GM21367 (cell line): ENCODE data around the gene LDAH.
"Not testable (repeated sequence)": the region's sequence is repeated elsewhere in the genome, so short reads cannot be mapped to it uniquely, and the experiment has no call there.

ENCODE experiments used
- ATAC-seq: cut with Tn5 transposase; IDR thresholded peaks from one replicate; pipeline ENCODE4 v1.9.1; 2021; ENCODE audit not compliant: unreplicated experiment

The LDAH gene

GRCh38 chr2:20724500-20725053 is 98.3 kb downstream of the LDAH start:
- ATAC-seq: no peak

GRCh38 chr2:20723543-20723942 is 99.4 kb downstream of the LDAH start:
- no peak for ATAC-seq

GRCh38 chr2:20722592-20723240 is 100.2 kb downstream of the LDAH start:
- no peak for ATAC-seq

GRCh38 chr2:20717641-20718040 is 105.3 kb downstream of the LDAH start:
- ATAC-seq: no peak

GRCh38 chr2:20716164-20716563 is 106.7 kb downstream of the LDAH start:
- ATAC-seq: not testable (repeated sequence)

GRCh38 chr2:20714412-20714811 is 108.5 kb downstream of the LDAH start:
- ATAC-seq: not testable (repeated sequence)

- not testable (repeated sequence) for ATAC-seq
Measured at GRCh38 chr2:20713585-20713984, 109.3 kb downstream of the LDAH start.

- not testable (repeated sequence) for ATAC-seq
Measured at GRCh38 chr2:20711641-20712040, 111.3 kb downstream of the LDAH start.

- no peak for ATAC-seq
Measured at GRCh38 chr2:20707601-20708000, 115.3 kb downstream of the LDAH start.

GRCh38 chr2:20706786-20707185 is 116.1 kb downstream of the LDAH start:
- ATAC-seq: no peak

- ATAC-seq: no peak
Measured at GRCh38 chr2:20706217-20706616, 116.7 kb downstream of the LDAH start.

- ATAC-seq: no peak
Measured at GRCh38 chr2:20704886-20705285, 118.0 kb downstream of the LDAH start.

GRCh38 chr2:20702563-20702962 is 120.3 kb downstream of the LDAH start:
- no peak for ATAC-seq

GRCh38 chr2:20698916-20699613 is 123.8 kb downstream of the LDAH start:
- ATAC-seq: peak; percentile 42

GRCh38 chr2:20697322-20697934 is 125.5 kb downstream of the LDAH start:
- ATAC-seq: no peak

- no peak for ATAC-seq
Measured at GRCh38 chr2:20696366-20696765, 126.5 kb downstream of the LDAH start.

GRCh38 chr2:20693317-20693716 is 129.6 kb downstream of the LDAH start:
- no peak for ATAC-seq

GRCh38 chr2:20692081-20692480 is 130.8 kb downstream of the LDAH start:
- ATAC-seq: no peak

GRCh38 chr2:20691076-20691734 is 131.7 kb downstream of the LDAH start:
- no peak for ATAC-seq

- no peak for ATAC-seq
Measured at GRCh38 chr2:20689428-20690264, 133.3 kb downstream of the LDAH start.
